HG02571 (cell line): ENCODE measurements around the gene DENND2A.

Experiments used
- ATAC-seq: cut with Tn5 transposase; IDR thresholded peaks from one replicate; pipeline ENCODE4 v1.9.1; 2021; ENCODE audit warnings: mild to moderate bottlenecking, moderate library complexity; ENCODE audit not compliant: unreplicated experiment

DENND2A gene

GRCh38 chr7:140475747-140476333 is 164.8 kb downstream of the DENND2A start:
- no peak for ATAC-seq
